MM.1S (cell line): ENCODE results near the gene LRRC4C.

ENCODE experiments used
- DNase-seq: peaks from one replicate; pipeline ENCODE4 v3.0.0-alpha.2; 2015
- H2AFZ ChIP-seq: fragments of 300-600 bp; sonication (generic); 2 replicates; pipeline ENCODE4 v1.6.0; 2016; ENCODE audit warnings: antibody characterized with exemption, low read length
- H3F3A ChIP-seq: fragments of 300-600 bp; sonication (generic); 2 replicates; pipeline ENCODE4 v1.6.1; 2016; ENCODE audit warnings: mild to moderate bottlenecking, antibody characterized with exemption, low read length, moderate library complexity, mixed read lengths; ENCODE audit not compliant: insufficient read depth
- H3K27ac ChIP-seq: fragments of 300-600 bp; sonication (generic); 2 replicates; pipeline ENCODE4 v1.5.1; 2016; ENCODE audit warnings: mild to moderate bottlenecking, low read length
- H3K27me3 ChIP-seq: fragments of 300-600 bp; sonication (generic); replicated peaks from 2 replicates; pipeline ENCODE4 v1.6.0; 2016; ENCODE audit warnings: low read length; ENCODE audit not compliant: insufficient read depth
- H3K36me3 ChIP-seq: fragments of 300-600 bp; sonication (generic); replicated peaks from 2 replicates; pipeline ENCODE4 v1.6.1; 2016; ENCODE audit warnings: mild to moderate bottlenecking, low read length, mixed read lengths; ENCODE audit not compliant: insufficient read depth
- H3K4me1 ChIP-seq: fragments of 300-600 bp; sonication (generic); 2 replicates; pipeline ENCODE4 v1.6.1; 2016; ENCODE audit warnings: low read length, mixed read lengths
- H3K4me2 ChIP-seq: fragments of 300-600 bp; sonication (generic); 2 replicates; pipeline ENCODE4 v1.6.0; 2016; ENCODE audit warnings: low read depth, low read length
- H3K4me3 ChIP-seq: fragments of 300-600 bp; sonication (generic); 2 replicates; pipeline ENCODE4 v1.5.1; 2016; ENCODE audit warnings: low read length, mixed read lengths
- H3K79me2 ChIP-seq: fragments of 300-600 bp; sonication (generic); 2 replicates; pipeline ENCODE4 v1.6.1; 2016; ENCODE audit warnings: mixed run types, low read length, mixed read lengths
- H3K9ac ChIP-seq: fragments of 300-600 bp; sonication (generic); 2 replicates; pipeline ENCODE4 v1.6.1; 2016; ENCODE audit warnings: low read length, mixed read lengths
- H3K9me2 ChIP-seq: fragments of 300-600 bp; sonication (generic); replicated peaks from 2 replicates; pipeline ENCODE4 v1.6.1; 2016; ENCODE audit warnings: mild to moderate bottlenecking, low read length, mixed read lengths; ENCODE audit not compliant: insufficient read depth
- H3K9me3 ChIP-seq: fragments of 300-600 bp; sonication (generic); replicated peaks from 2 replicates; pipeline ENCODE4 v1.6.1; 2016; ENCODE audit warnings: mild to moderate bottlenecking, low read length, mixed read lengths; ENCODE audit not compliant: insufficient read depth
- H4K20me1 ChIP-seq: fragments of 300-600 bp; sonication (generic); 2 replicates; pipeline ENCODE4 v1.6.1; 2016; ENCODE audit warnings: mild to moderate bottlenecking, low read length, moderate library complexity, mixed read lengths; ENCODE audit not compliant: insufficient read depth
- EZH2 ChIP-seq: fragments of 300-600 bp; sonication (generic); optimal IDR thresholded peaks from 2 replicates; pipeline ENCODE3; 2017; ENCODE audit warnings: low read depth, mild to moderate bottlenecking, antibody characterized with exemption, low read length, mixed read lengths
- EZH2phosphoT487 ChIP-seq: fragments of 300-600 bp; sonication (generic); IDR thresholded peaks from 2 replicates; pipeline ENCODE4 v1.6.1; 2018; ENCODE audit warnings: antibody characterized with exemption, low read length
- TF ChIP-seq, protein P1 (sequence below): fragments of 300-600 bp; sonication (generic); IDR thresholded peaks from 2 replicates; pipeline ENCODE4 v1.5.1; 2016; ENCODE audit warnings: antibody characterized with exemption, low read length, mixed read lengths

LRRC4C gene

GRCh38 chr11:40271361-40271760 is 1188.1 kb downstream of the LRRC4C start:
- H4K20me1 ChIP-seq: no peaks in the 10 kb centered on the region
- H3K9me3 ChIP-seq: no peaks in the 10 kb centered on the region
- no peak overlapping the region for H2AFZ ChIP-seq
- H3K4me1 ChIP-seq: no peaks in the 10 kb centered on the region
- no peak overlapping the region for H3K9ac ChIP-seq
- no peaks in the 10 kb centered on the region for H3K9me2 ChIP-seq
- DNase-seq: no peak
- no peaks in the 10 kb centered on the region for H3K27me3 ChIP-seq
- H3K4me3 ChIP-seq: no peak overlapping the region
- TF ChIP-seq EZH2phosphoT487: no peak
- TF ChIP-seq, protein P1, sequence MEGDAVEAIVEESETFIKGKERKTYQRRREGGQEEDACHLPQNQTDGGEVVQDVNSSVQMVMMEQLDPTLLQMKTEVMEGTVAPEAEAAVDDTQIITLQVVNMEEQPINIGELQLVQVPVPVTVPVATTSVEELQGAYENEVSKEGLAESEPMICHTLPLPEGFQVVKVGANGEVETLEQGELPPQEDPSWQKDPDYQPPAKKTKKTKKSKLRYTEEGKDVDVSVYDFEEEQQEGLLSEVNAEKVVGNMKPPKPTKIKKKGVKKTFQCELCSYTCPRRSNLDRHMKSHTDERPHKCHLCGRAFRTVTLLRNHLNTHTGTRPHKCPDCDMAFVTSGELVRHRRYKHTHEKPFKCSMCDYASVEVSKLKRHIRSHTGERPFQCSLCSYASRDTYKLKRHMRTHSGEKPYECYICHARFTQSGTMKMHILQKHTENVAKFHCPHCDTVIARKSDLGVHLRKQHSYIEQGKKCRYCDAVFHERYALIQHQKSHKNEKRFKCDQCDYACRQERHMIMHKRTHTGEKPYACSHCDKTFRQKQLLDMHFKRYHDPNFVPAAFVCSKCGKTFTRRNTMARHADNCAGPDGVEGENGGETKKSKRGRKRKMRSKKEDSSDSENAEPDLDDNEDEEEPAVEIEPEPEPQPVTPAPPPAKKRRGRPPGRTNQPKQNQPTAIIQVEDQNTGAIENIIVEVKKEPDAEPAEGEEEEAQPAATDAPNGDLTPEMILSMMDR: no peak
- TF ChIP-seq EZH2: no peak
- no peaks in the 10 kb centered on the region for H3F3A ChIP-seq
- H3K79me2 ChIP-seq: no peaks in the 10 kb centered on the region
- H3K4me2 ChIP-seq: no peak overlapping the region
- H3K27ac ChIP-seq: no peak overlapping the region
- no peaks in the 10 kb centered on the region for H3K36me3 ChIP-seq

DNA sequence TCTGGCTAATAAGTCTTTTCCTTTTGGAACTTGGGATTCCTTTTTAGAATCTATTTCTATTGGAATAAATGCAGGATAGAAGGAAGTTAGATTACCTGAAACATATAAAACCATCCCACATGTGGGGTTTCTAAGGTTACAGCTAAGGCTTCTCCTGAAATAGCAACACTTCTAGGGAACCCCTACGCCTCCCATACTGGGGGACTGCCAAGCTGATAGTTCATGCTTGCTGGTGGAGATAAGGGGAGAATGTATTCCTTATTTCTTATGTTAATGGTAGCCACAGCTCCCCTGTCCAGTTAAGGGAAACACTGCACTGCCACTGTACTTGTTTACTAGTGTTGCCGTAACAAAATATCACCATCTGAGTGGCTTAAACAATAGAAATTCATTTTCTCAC is 1189.6 kb downstream of the LRRC4C start:
- no peak overlapping the region for H3K4me2 ChIP-seq
- no peak overlapping the region for H3K4me3 ChIP-seq
- H4K20me1 ChIP-seq: no peaks in the 10 kb centered on the region
- no peaks in the 10 kb centered on the region for H3K4me1 ChIP-seq
- no peaks in the 10 kb centered on the region for H3K27me3 ChIP-seq
- no peaks in the 10 kb centered on the region for H3K9me2 ChIP-seq
- no peak for DNase-seq
- no peaks in the 10 kb centered on the region for H3K79me2 ChIP-seq
- H3K27ac ChIP-seq: no peak overlapping the region
- no peak overlapping the region for H2AFZ ChIP-seq
- H3K9me3 ChIP-seq: no peaks in the 10 kb centered on the region
- H3K36me3 ChIP-seq: no peaks in the 10 kb centered on the region
- H3F3A ChIP-seq: no peaks in the 10 kb centered on the region
- H3K9ac ChIP-seq: no peak overlapping the region
- TF ChIP-seq, protein P1: no peak
- TF ChIP-seq EZH2phosphoT487 (no peak), EZH2 (no peak)

DNA sequence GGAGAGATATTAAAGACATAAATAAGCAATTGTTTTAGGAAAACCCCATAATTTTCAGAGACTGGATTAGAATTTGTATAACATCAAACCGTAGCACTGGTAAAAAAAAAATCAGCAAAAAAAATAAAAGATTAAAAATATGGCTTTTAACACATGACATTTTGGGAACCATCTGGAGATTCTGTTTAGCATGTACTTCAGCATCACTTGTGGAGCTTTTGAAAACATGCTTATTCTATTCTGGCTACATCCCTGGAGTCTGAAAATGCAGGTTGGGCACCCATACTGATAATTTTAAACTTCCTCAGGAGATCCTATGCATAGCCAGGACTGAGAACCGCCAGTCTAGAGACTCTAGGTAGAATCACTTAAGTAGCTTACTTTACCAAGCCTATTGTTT is 1190.9 kb downstream of the LRRC4C start:
- H3K79me2 ChIP-seq: no peaks in the 10 kb centered on the region
- H3K9ac ChIP-seq: no peak overlapping the region
- TF ChIP-seq EZH2phosphoT487: no peak
- TF ChIP-seq, protein P1: no peak
- no peak for TF ChIP-seq EZH2
- no peaks in the 10 kb centered on the region for H3K4me1 ChIP-seq
- no peak overlapping the region for H3K4me3 ChIP-seq
- H4K20me1 ChIP-seq: no peaks in the 10 kb centered on the region
- H3K4me2 ChIP-seq: no peak overlapping the region
- no peak overlapping the region for H2AFZ ChIP-seq
- no peak for DNase-seq
- H3K9me2 ChIP-seq: no peaks in the 10 kb centered on the region
- no peak overlapping the region for H3K27ac ChIP-seq
- no peaks in the 10 kb centered on the region for H3K27me3 ChIP-seq
- no peaks in the 10 kb centered on the region for H3K36me3 ChIP-seq
- no peaks in the 10 kb centered on the region for H3F3A ChIP-seq
- no peaks in the 10 kb centered on the region for H3K9me3 ChIP-seq
